WTC11 (cell line): ENCODE results near the gene SNRPF. TPM values are rescaled to one million over a fixed set of nuclear protein-coding genes. Genes with fewer than 3 reads are reported as not detected.

Experiments
- ATAC-seq: fragments of 200-7000 bp; cut with Tn5 transposase; 2 replicates; pipeline ENCODE4 v1.10.0; 2021; ENCODE audit warnings: mild to moderate bottlenecking, moderate library complexity
- CTCF ChIA-PET: fragments of 300-600 bp; sonication (Branson Sonifier 250); formaldehyde crosslinking; loops from one replicate; lab custom pipeline; 2021; ENCODE audit warnings: antibody characterized with exemption; lab: Charles Lee
- POLR2A ChIA-PET: fragments of 350-600 bp; sonication (Branson Sonifier 250); formaldehyde crosslinking; loops from one replicate; lab custom pipeline; 2021; ENCODE audit warnings: antibody characterized with exemption; lab: Charles Lee
- DNase-seq: peaks from one replicate; pipeline ENCODE4 v3.0.0; 2021; ENCODE audit warnings: low spot score
- H3K27ac Mint-ChIP-seq: 2 replicates; pipeline ENCODE4 v1.8.0; 2021; ENCODE audit warnings: mixed read lengths
- H3K27me3 Mint-ChIP-seq: 2 replicates; pipeline ENCODE4 v1.8.0; 2021; ENCODE audit warnings: low read depth, mild to moderate bottlenecking, moderate library complexity, mixed read lengths
- H3K36me3 Mint-ChIP-seq: 2 replicates; pipeline ENCODE4 v1.8.0; 2021; ENCODE audit warnings: mixed read lengths
- H3K4me1 Mint-ChIP-seq: 2 replicates; pipeline ENCODE4 v1.8.0; 2022; ENCODE audit warnings: mixed read lengths
- H3K4me3 Mint-ChIP-seq: 2 replicates; pipeline ENCODE4 v1.8.0; 2021; ENCODE audit warnings: mild to moderate bottlenecking, moderate library complexity, mixed read lengths
- H3K9me3 Mint-ChIP-seq: 2 replicates; pipeline ENCODE4 v1.8.0; 2021; ENCODE audit warnings: mixed read lengths
- CREM ChIP-seq: sonication (generic); formaldehyde crosslinking; IDR thresholded peaks from 2 replicates; pipeline ENCODE4 v1.8.1; 2022; ENCODE audit warnings: mild to moderate bottlenecking, missing genetic modification reagents, moderate library complexity
- ESRRA ChIP-seq: sonication (generic); formaldehyde crosslinking; IDR thresholded peaks from 2 replicates; pipeline ENCODE4 v1.8.1; 2022; ENCODE audit warnings: mild to moderate bottlenecking, missing genetic modification reagents, borderline replicate concordance
- JAZF1 ChIP-seq: fragments of 250-450 bp; sonication (Bioruptor Pico); IDR thresholded peaks from 2 replicates; pipeline ENCODE4 v1.9.0; 2021; ENCODE audit warnings: moderate library complexity, mild to moderate bottlenecking, inconsistent platforms
- KAT7 ChIP-seq: sonication (generic); formaldehyde crosslinking; IDR thresholded peaks from 2 replicates; pipeline ENCODE4 v1.8.1; 2023; ENCODE audit warnings: missing genetic modification reagents, mild to moderate bottlenecking, borderline replicate concordance
- NFATC4 ChIP-seq: fragments of 250-450 bp; sonication (Bioruptor Pico); IDR thresholded peaks from 2 replicates; pipeline ENCODE4 v1.9.0; 2021; ENCODE audit warnings: mild to moderate bottlenecking
- NFYB ChIP-seq: sonication (generic); formaldehyde crosslinking; conservative IDR thresholded peaks from 2 replicates; pipeline ENCODE4 v1.8.0; 2022; ENCODE audit warnings: low read depth, missing genetic modification reagents
- NR1H2 ChIP-seq: sonication (generic); formaldehyde crosslinking; IDR thresholded peaks from 2 replicates; pipeline ENCODE4 v1.9.0; 2021; ENCODE audit warnings: mild to moderate bottlenecking, moderate library complexity, missing genetic modification reagents
- NR3C1 ChIP-seq: sonication (generic); formaldehyde crosslinking; conservative IDR thresholded peaks from 2 replicates; pipeline ENCODE4 v1.8.1; 2023; ENCODE audit warnings: low read depth, mild to moderate bottlenecking, missing genetic modification reagents
- RELA ChIP-seq: sonication (generic); formaldehyde crosslinking; IDR thresholded peaks from 2 replicates; pipeline ENCODE4 v1.8.1; 2022; ENCODE audit warnings: missing genetic modification reagents, mild to moderate bottlenecking, borderline replicate concordance
- SOX15 ChIP-seq: fragments of 250-450 bp; sonication (Bioruptor Pico); IDR thresholded peaks from 2 replicates; pipeline ENCODE4 v1.9.0; 2021; ENCODE audit warnings: mild to moderate bottlenecking
- TEAD4 ChIP-seq: sonication (generic); formaldehyde crosslinking; IDR thresholded peaks from 2 replicates; pipeline ENCODE4 v1.8.0; 2022; ENCODE audit warnings: mild to moderate bottlenecking, missing genetic modification reagents
- ZNF232 ChIP-seq: sonication (generic); formaldehyde crosslinking; IDR thresholded peaks from 2 replicates; pipeline ENCODE4 v1.8.0; 2022; ENCODE audit warnings: mild to moderate bottlenecking, missing genetic modification reagents
- ZNF263 ChIP-seq: sonication (generic); formaldehyde crosslinking; IDR thresholded peaks from 2 replicates; pipeline ENCODE4 v1.8.1; 2022; ENCODE audit warnings: low read depth, mild to moderate bottlenecking, moderate library complexity, missing genetic modification reagents
- total RNA-seq: library from RNA; stranded (reverse); gene quantifications from 3 replicates; pipeline ENCODE4 v1.2.3, GENCODE V29; 2021
- TF ChIP-seq, protein P1 (sequence below): sonication (generic); formaldehyde crosslinking; IDR thresholded peaks from 2 replicates; pipeline ENCODE4 v1.8.0; 2023; ENCODE audit warnings: missing genetic modification reagents, mild to moderate bottlenecking, borderline replicate concordance
- TF ChIP-seq, protein P2 (sequence below): sonication (generic); formaldehyde crosslinking; IDR thresholded peaks from 2 replicates; pipeline ENCODE4 v1.8.1; 2023; ENCODE audit warnings: mild to moderate bottlenecking, missing genetic modification reagents, borderline replicate concordance
- TF ChIP-seq, protein P3 (sequence below): sonication (generic); formaldehyde crosslinking; conservative IDR thresholded peaks from 2 replicates; pipeline ENCODE4 v1.8.1; 2023; ENCODE audit warnings: mild to moderate bottlenecking, low read depth, missing genetic modification reagents, moderate library complexity
- TF ChIP-seq, protein P4 (sequence below): sonication (generic); formaldehyde crosslinking; IDR thresholded peaks from 2 replicates; pipeline ENCODE4 v1.8.1; 2022; ENCODE audit warnings: mild to moderate bottlenecking, missing genetic modification reagents, moderate library complexity, borderline replicate concordance
- TF ChIP-seq, protein P5 (sequence below): fragments of 250-450 bp; sonication (Bioruptor Pico); IDR thresholded peaks from 2 replicates; pipeline ENCODE4 v1.9.0; 2021; ENCODE audit warnings: mild to moderate bottlenecking

The SNRPF gene
- total RNA-seq, 1 experiment from 2014 or later: 75.8 TPM

DNA sequence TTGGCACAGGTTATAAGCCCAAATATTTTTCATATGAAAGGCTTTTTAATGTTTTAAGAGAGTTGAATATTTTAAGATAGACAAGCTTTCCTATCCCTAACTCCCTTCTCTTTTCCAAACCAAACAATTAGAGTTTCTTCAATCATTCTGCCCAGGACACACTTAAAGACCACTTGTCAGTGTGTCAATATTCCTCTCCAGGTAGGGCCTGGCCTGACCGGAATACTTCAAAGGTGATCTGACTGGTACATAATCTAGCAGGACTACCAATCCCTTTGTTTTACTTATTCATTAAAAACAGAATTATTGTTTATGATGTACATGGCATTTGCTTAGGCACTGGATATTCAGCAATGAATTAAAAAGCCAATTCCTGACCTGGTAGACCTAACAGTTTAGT is 24.2 kb upstream of the SNRPF start:
- H3K27ac Mint-ChIP-seq: no peak overlapping the region
- CTCF ChIA-PET: no interaction called here

More for the DNA sequence above, 24.2 kb upstream of the SNRPF start:
- no peak for ATAC-seq
- TF ChIP-seq CREM (CRISPR knock-in tag) (no peak), NR3C1 (no peak), NFYB (CRISPR knock-in tag) (no peak), ZNF263 (no peak), NR1H2 (CRISPR knock-in tag) (no peak), NFATC4 (CRISPR knock-in tag) (no peak), JAZF1 (CRISPR knock-in tag) (no peak), ESRRA (CRISPR knock-in tag) (no peak), SOX15 (CRISPR knock-in tag) (no peak), ZNF232 (no peak), KAT7 (CRISPR knock-in tag) (no peak), TEAD4 (CRISPR knock-in tag) (no peak), RELA (CRISPR knock-in tag) (no peak)
- TF ChIP-seq, protein P1, sequence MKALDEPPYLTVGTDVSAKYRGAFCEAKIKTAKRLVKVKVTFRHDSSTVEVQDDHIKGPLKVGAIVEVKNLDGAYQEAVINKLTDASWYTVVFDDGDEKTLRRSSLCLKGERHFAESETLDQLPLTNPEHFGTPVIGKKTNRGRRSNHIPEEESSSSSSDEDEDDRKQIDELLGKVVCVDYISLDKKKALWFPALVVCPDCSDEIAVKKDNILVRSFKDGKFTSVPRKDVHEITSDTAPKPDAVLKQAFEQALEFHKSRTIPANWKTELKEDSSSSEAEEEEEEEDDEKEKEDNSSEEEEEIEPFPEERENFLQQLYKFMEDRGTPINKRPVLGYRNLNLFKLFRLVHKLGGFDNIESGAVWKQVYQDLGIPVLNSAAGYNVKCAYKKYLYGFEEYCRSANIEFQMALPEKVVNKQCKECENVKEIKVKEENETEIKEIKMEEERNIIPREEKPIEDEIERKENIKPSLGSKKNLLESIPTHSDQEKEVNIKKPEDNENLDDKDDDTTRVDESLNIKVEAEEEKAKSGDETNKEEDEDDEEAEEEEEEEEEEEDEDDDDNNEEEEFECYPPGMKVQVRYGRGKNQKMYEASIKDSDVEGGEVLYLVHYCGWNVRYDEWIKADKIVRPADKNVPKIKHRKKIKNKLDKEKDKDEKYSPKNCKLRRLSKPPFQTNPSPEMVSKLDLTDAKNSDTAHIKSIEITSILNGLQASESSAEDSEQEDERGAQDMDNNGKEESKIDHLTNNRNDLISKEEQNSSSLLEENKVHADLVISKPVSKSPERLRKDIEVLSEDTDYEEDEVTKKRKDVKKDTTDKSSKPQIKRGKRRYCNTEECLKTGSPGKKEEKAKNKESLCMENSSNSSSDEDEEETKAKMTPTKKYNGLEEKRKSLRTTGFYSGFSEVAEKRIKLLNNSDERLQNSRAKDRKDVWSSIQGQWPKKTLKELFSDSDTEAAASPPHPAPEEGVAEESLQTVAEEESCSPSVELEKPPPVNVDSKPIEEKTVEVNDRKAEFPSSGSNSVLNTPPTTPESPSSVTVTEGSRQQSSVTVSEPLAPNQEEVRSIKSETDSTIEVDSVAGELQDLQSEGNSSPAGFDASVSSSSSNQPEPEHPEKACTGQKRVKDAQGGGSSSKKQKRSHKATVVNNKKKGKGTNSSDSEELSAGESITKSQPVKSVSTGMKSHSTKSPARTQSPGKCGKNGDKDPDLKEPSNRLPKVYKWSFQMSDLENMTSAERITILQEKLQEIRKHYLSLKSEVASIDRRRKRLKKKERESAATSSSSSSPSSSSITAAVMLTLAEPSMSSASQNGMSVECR (CRISPR knock-in tag): no peak
- TF ChIP-seq, protein P2, sequence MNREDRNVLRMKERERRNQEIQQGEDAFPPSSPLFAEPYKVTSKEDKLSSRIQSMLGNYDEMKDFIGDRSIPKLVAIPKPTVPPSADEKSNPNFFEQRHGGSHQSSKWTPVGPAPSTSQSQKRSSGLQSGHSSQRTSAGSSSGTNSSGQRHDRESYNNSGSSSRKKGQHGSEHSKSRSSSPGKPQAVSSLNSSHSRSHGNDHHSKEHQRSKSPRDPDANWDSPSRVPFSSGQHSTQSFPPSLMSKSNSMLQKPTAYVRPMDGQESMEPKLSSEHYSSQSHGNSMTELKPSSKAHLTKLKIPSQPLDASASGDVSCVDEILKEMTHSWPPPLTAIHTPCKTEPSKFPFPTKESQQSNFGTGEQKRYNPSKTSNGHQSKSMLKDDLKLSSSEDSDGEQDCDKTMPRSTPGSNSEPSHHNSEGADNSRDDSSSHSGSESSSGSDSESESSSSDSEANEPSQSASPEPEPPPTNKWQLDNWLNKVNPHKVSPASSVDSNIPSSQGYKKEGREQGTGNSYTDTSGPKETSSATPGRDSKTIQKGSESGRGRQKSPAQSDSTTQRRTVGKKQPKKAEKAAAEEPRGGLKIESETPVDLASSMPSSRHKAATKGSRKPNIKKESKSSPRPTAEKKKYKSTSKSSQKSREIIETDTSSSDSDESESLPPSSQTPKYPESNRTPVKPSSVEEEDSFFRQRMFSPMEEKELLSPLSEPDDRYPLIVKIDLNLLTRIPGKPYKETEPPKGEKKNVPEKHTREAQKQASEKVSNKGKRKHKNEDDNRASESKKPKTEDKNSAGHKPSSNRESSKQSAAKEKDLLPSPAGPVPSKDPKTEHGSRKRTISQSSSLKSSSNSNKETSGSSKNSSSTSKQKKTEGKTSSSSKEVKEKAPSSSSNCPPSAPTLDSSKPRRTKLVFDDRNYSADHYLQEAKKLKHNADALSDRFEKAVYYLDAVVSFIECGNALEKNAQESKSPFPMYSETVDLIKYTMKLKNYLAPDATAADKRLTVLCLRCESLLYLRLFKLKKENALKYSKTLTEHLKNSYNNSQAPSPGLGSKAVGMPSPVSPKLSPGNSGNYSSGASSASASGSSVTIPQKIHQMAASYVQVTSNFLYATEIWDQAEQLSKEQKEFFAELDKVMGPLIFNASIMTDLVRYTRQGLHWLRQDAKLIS (CRISPR knock-in tag): no peak
- TF ChIP-seq, protein P3, sequence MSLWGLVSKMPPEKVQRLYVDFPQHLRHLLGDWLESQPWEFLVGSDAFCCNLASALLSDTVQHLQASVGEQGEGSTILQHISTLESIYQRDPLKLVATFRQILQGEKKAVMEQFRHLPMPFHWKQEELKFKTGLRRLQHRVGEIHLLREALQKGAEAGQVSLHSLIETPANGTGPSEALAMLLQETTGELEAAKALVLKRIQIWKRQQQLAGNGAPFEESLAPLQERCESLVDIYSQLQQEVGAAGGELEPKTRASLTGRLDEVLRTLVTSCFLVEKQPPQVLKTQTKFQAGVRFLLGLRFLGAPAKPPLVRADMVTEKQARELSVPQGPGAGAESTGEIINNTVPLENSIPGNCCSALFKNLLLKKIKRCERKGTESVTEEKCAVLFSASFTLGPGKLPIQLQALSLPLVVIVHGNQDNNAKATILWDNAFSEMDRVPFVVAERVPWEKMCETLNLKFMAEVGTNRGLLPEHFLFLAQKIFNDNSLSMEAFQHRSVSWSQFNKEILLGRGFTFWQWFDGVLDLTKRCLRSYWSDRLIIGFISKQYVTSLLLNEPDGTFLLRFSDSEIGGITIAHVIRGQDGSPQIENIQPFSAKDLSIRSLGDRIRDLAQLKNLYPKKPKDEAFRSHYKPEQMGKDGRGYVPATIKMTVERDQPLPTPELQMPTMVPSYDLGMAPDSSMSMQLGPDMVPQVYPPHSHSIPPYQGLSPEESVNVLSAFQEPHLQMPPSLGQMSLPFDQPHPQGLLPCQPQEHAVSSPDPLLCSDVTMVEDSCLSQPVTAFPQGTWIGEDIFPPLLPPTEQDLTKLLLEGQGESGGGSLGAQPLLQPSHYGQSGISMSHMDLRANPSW (CRISPR knock-in tag): no peak
- TF ChIP-seq, protein P4, sequence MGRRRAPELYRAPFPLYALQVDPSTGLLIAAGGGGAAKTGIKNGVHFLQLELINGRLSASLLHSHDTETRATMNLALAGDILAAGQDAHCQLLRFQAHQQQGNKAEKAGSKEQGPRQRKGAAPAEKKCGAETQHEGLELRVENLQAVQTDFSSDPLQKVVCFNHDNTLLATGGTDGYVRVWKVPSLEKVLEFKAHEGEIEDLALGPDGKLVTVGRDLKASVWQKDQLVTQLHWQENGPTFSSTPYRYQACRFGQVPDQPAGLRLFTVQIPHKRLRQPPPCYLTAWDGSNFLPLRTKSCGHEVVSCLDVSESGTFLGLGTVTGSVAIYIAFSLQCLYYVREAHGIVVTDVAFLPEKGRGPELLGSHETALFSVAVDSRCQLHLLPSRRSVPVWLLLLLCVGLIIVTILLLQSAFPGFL (CRISPR knock-in tag): no peak
- TF ChIP-seq, protein P5, sequence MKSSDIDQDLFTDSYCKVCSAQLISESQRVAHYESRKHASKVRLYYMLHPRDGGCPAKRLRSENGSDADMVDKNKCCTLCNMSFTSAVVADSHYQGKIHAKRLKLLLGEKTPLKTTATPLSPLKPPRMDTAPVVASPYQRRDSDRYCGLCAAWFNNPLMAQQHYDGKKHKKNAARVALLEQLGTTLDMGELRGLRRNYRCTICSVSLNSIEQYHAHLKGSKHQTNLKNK: no peak
- POLR2A ChIA-PET: no interaction called here
- Mint-ChIP-seq H3K36me3 (no peaks in the 10 kb centered on the region), H3K4me1 (peaks cover 13% of the 10 kb centered on the region), H3K9me3 (no peaks in the 10 kb centered on the region), H3K27me3 (no peaks in the 10 kb centered on the region), H3K4me3 (no peak overlapping the region)
- DNase-seq: no peak
